AG04450 (cell line): Measurements from ENCODE around the gene BIVM. TPM values are rescaled to one million over a fixed set of nuclear protein-coding genes. Genes with fewer than 3 reads are reported as not detected.

Experiments
- CTCF ChIA-PET: fragments of 300-600, 350-600 bp; formaldehyde crosslinking; extraction: SDS; loops from one replicate; lab custom pipeline; 2022; ENCODE audit warnings: antibody characterized with exemption, inconsistent platforms; lab: Charles Lee
- POLR2A ChIA-PET: fragments of 350-600 bp; formaldehyde crosslinking; extraction: SDS; loops from one replicate; lab custom pipeline; 2021; ENCODE audit warnings: antibody characterized with exemption, inconsistent platforms; lab: Yijun Ruan, JAX
- DNase-seq: peaks from one replicate; pipeline ENCODE4 v3.0.0-alpha.2; 2011; ENCODE audit warnings: low read depth, low spot score
- H3K27ac ChIP-seq: one replicate; pipeline ENCODE4 v1.5.1; 2012; ENCODE audit warnings: low read depth, low read length, control low read depth
- H3K27me3 ChIP-seq: one replicate; pipeline ENCODE4 v1.6.0; 2012; ENCODE audit warnings: low read length; ENCODE audit not compliant: control insufficient read depth, insufficient read depth
- H3K4me3 ChIP-seq: 2 replicates; pipeline ENCODE4 v1.5.1; 2011; ENCODE audit warnings: mild to moderate bottlenecking, low read depth, low read length, control low read depth
- H3K9me3 ChIP-seq: 2 replicates; pipeline ENCODE4 v1.5.1; 2012; ENCODE audit warnings: low read length; ENCODE audit not compliant: control insufficient read depth, insufficient read depth
- polyA minus RNA-seq: library from RNA; depleted of rRNA, polyadenylated mRNA; stranded (reverse); fragments of >200 nt; gene quantifications from 2 replicates; pipeline ENCODE4 v1.2.3, GENCODE V29; 2011; rRNA and poly(A)+ RNA removed
- polyA plus RNA-seq: library from polyadenylated mRNA; depleted of rRNA; stranded (reverse); fragments of >200 nt; gene quantifications from 2 replicates; pipeline ENCODE4 v1.2.3, GENCODE V29; 2011; rRNA removed
- TF ChIP-seq, protein P1 (sequence below): IDR thresholded peaks from 2 replicates; pipeline ENCODE4 v1.5.1; 2011; ENCODE audit warnings: low read depth, low read length, control low read depth, inconsistent platforms

BIVM gene, protein sequence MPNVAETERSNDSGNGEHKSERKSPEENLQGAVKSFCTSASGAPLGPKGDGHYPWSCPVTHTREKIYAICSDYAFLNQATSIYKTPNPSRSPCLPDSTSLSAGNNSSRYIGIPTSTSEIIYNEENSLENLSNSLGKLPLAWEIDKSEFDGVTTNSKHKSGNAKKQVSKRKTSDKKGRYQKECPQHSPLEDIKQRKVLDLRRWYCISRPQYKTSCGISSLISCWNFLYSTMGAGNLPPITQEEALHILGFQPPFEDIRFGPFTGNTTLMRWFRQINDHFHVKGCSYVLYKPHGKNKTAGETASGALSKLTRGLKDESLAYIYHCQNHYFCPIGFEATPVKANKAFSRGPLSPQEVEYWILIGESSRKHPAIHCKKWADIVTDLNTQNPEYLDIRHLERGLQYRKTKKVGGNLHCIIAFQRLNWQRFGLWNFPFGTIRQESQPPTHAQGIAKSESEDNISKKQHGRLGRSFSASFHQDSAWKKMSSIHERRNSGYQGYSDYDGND
- polyA plus RNA-seq = 16.9 and 26.7 TPM in 2 replicates
- polyA minus RNA-seq = 3.5 and 7.6 TPM in 2 replicates

GRCh38 chr13:102798581-102799425 lies at the start of gene BIVM, which contains the start of gene POGLUT2:
Gene BIVM, plus strand, starts transcription at chr13:102799119. Its CDS starts 8,149 bp downstream, at chr13:102807268.
Gene POGLUT2, minus strand, starts transcription at chr13:102798976. Its CDS starts 306 bp downstream, at chr13:102798670.
- DNase-seq = peak; percentile 76
- CTCF ChIA-PET = interaction anchor here (1.0 to 2.9 kb wide), 9 partner anchors 9 to 219 kb away, joined by 3 to 16 read pairs (median 10); partner anchors contain the start of gene ERCC5
- peak within 1 kb of the TSS; percentile 65 for H3K27ac ChIP-seq
- POLR2A ChIA-PET = interaction anchor here (1.0 to 1.9 kb wide), 4 partner anchors 25 to 202 kb away, joined by 4 to 10 read pairs (median 5); partner anchors contain the start of genes ERCC5, TEX30 and TPP2
- TF ChIP-seq, protein P1, sequence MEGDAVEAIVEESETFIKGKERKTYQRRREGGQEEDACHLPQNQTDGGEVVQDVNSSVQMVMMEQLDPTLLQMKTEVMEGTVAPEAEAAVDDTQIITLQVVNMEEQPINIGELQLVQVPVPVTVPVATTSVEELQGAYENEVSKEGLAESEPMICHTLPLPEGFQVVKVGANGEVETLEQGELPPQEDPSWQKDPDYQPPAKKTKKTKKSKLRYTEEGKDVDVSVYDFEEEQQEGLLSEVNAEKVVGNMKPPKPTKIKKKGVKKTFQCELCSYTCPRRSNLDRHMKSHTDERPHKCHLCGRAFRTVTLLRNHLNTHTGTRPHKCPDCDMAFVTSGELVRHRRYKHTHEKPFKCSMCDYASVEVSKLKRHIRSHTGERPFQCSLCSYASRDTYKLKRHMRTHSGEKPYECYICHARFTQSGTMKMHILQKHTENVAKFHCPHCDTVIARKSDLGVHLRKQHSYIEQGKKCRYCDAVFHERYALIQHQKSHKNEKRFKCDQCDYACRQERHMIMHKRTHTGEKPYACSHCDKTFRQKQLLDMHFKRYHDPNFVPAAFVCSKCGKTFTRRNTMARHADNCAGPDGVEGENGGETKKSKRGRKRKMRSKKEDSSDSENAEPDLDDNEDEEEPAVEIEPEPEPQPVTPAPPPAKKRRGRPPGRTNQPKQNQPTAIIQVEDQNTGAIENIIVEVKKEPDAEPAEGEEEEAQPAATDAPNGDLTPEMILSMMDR = no peak
- H3K27me3 ChIP-seq = no peaks in the 10 kb centered on the region
- H3K9me3 ChIP-seq = no peaks in the 10 kb centered on the region; the same call in 1 of the 2 replicates
- peak within 1 kb of the TSS; percentile 87 for H3K4me3 ChIP-seq

- DNase-seq = no peak
- ChIA-PET POLR2A (no interaction called here), CTCF (interaction anchor here (0.6 kb wide), 1 partner anchor 326 kb away, joined by 4 read pairs; no protein-coding TSS in a partner anchor)
- Histone ChIP-seq H3K27ac (no peak overlapping the region), H3K4me3 (no peak overlapping the region), H3K9me3 (no peaks in the 10 kb centered on the region; the same call in 1 of the 2 replicates), H3K27me3 (no peaks in the 10 kb centered on the region)
- TF ChIP-seq, protein P1 = no peak
Measured at GRCh38 chr13:102751886-102752285, 47.0 kb upstream of the BIVM start.

- no peak for DNase-seq
- H3K4me3 ChIP-seq = no peak overlapping the region
- H3K27ac ChIP-seq = no peak overlapping the region
- POLR2A ChIA-PET = no interaction called here
- H3K27me3 ChIP-seq = no peaks in the 10 kb centered on the region
- H3K9me3 ChIP-seq = no peaks in the 10 kb centered on the region; the same call in 1 of the 2 replicates
- TF ChIP-seq, protein P1 = no peak
- CTCF ChIA-PET = interaction anchor here (1.1 kb wide), 1 partner anchor 165 kb away, joined by 3 read pairs; no protein-coding TSS in a partner anchor
Measured at GRCh38 chr13:102757006-102757405, 41.9 kb upstream of the BIVM start.

- no peak for DNase-seq
- ChIA-PET POLR2A (no interaction called here), CTCF (interaction anchor here (1.1 kb wide), 1 partner anchor 34 kb away, joined by 4 read pairs; no protein-coding TSS in a partner anchor)
- Histone ChIP-seq H3K27ac (no peak overlapping the region), H3K27me3 (no peaks in the 10 kb centered on the region), H3K9me3 (no peaks in the 10 kb centered on the region), H3K4me3 (no peak overlapping the region)
- TF ChIP-seq, protein P1 = no peak
Measured at GRCh38 chr13:102758842-102759241, 40.1 kb upstream of the BIVM start.
